SKM-1 treated with dmso at 0.1 percent for 144 hours (cell line): ENCODE data around the gene ATL2.

Experiments used
- DNase-seq: peaks from one replicate; lab custom pipeline; 2025; ENCODE audit not compliant: unreplicated experiment; lab: John Stamatoyannopoulos, UW

The ATL2 gene

DNA sequence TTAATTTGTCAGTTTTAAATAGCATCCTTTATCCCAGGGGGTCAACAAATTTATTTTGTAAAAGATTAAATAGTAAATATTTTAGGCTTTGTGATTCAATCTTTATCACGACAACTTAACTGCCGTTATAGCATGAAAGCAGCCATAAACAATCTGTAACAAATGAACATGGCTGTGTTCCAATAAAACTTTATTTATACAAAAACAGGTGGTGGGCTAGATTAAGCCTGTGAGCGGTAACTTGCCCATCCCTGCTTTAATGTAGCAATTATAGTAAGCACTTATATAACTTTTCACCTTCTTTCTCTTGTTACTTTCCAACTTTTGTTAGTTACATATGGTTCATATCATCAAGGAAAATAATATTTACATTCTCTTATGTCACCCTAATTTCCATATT is 121.9 kb downstream of the ATL2 start:
- DNase-seq: no peak

DNA sequence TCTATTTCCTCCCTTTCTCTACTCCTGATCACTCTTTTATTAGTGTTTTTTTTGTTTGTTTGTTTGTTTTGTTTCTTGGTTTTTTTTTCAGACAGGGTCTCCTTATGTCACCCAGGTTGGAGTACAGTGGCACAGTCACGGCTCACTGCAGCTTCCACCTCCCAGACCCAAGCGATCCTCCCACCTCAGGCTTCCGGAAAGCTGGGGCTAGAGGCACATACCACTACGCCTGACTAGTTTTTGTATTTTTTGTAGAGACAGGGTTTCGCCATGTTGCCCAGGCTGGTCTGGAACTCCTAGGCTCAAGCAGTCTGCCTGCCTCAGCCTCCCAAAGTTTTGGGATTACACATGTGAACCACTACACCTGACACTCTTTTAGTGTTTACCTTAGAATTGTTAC is 122.3 kb downstream of the ATL2 start:
- no peak for DNase-seq

DNA sequence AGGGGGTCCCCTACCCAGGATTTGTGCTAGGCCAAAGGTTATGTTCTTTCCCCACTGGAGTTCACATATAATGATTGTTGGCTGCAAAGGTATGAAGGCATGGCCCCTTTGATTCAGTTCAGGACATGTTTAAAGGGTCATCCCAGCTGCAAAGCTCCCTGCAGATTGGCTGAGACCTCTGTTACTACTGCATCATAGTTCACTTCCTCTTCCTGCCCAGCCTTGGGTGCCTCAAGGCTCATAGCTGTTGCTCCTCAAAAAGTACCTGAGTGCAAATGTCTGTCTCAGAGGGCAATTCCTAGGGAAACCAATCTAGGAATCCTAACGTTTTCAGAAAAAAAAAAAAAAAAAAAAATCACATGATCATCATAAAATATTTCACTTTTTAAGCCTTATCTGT is 125.1 kb downstream of the ATL2 start:
- no peak for DNase-seq

DNA sequence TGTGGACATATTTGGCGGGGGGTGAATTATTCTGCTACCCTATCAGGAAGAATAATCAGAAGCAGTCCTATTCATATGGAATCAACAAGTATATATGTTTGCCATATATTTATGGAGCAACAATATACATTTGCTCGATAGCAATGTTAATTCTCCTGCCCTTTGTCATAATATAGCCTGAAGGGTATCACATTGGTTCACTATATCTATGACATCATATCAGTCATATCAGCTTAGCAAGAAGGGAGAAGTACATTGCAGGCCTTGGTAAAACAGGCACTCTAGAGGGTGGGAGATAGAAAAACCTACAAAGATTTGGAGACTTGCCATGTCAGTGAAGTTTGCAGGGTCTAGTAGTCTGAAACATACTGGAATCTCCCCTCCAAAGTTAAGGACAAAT is 128.4 kb downstream of the ATL2 start:
- DNase-seq: no peak

DNA sequence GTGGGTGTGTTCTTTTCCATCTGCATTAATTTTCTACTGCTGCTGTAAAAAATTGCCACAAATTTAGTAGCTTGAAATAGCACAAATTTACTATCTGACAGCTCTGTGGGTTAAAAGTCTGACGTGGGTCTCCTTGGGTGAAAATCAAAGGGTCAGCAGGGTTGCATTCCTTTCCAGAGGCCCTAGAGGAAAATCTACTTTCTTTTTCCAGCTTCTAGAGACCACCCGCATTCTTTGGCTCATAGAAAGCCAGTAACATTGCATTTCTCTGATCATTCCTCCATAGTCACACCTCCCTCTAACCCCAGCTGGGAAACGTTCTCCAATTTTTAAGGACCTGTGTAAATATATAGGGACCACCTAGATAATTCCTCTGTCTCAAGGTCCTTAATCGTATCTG is 128.8 kb downstream of the ATL2 start:
- no peak for DNase-seq

DNA sequence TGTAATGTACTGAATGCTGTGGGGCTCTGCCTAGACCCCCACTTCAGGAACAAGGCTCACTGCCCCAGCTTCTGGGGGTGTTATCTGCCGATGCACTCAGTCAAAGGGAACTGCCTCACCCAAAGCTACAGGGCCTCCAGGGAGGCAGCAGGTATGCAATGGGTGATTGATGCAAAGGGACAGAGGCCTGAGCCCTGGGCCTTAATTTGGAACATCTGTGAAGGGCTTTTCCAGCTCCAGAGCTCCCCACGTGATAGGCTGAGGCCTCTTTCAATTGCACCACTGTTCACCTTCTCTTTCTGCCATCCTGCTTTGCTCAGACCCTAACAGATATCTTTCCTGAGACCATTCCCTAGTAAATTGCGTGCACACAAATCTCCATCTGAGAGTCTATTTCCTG is 131.0 kb downstream of the ATL2 start:
- DNase-seq: no peak

DNA sequence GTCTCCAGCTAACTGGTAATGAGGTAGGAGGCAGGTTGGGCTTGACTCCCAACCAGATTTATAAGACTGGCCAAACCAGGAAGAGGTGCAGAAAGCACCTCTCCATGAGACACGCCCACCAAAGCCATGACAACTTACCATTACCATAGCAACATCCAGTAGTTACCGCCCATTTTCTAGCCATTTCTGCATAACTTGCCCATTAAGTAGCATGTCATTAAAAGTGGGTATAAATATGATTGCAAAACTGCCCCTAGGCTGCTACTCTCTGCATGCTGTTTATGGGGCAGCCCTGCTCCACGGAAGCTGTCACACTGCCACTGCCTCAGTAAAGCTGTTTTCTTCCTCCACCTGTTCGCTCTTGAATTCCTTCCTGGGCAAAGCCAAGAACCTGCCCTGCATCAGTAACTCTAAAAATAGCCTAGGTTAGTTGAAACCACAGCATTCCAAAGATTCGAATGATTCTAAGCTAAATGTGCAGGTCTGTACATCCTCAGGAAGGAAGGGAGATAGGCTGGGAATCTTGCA is 131.9 kb downstream of the ATL2 start:
- no peak for DNase-seq

DNA sequence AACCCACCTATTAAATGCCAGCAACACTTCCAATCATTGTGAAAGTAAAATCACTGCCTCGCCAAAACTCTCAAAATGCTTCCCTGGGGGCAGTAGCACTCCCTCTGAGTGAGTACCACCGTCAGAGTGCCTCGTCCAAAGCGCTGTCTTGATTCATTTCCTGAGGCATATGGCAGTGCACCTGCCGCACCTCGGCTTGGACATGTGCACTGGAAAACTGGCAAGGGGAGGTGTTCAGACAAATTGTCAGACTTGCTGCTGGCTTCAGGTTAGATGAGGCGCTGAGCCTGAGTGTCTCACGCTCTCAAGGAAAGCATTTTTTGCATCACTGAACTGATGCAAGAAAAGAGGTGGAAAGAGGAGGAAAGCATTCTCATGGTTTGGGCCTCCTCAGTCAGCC is 132.8 kb downstream of the ATL2 start:
- DNase-seq: no peak
